ENCODE data around the gene GNL2.

The GNL2 gene

DNA sequence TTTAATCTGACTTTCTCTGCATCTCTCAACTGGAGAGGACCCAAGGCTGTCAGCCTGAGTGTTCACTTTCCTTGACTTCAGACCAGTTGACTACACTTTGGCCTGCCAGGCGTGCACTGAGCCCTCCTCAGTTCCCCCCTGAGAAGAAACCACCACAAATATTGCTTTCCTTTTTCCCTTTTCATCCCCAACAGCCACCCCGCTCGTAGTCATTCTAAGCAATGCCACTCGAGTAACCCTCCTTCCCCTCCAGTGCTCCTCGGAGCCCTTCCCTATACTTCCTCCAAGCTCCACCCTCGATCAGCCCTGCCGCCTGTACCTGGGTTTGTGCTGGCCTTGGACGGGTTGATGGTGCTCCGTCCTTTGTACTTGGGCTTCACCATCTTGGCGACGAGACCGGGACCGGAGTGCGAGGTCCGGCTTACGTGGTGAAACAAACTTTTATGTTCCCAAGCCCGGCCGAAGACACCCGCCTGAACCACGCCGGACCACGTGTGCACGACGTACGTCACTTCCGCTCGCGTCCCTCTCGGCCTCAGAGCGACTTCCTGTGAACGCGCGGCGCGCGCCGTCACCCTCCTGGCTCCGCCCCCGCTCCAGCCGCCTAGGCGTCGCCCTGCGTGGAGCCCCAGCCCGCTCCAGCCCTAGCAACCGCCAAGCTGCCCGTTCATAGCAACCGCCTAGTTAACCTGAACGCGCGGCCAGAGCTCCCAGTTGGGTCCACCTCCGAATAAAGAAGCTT is at the start of gene GNL2:
TSS of gene GNL2 (minus strand) at position 498 of the 742 bp plus-strand sequence. CDS start at position 383, 115 bp downstream.
- CTCF ChIA-PET: interaction anchor here (0.6 kb wide), 1 partner anchor 211 kb away, joined by 3 read pairs; no protein-coding TSS in a partner anchor
- POLR2A ChIA-PET: interaction anchor here (0.5 to 1.7 kb wide), 13 partner anchors 9 to 138 kb away, joined by 3 to 8 read pairs (median 3); partner anchors contain the start of gene SNIP1
- TF ChIP-seq L3MBTL2 (conservative IDR thresholded peaks at IDR 0.05): peak; percentile 87
- TF ChIP-seq ARNT (IDR thresholded peaks at IDR 0.05): no peak
- DNase-seq (ENCODE audit: extremely low spot score): peak; percentile 99

DNA sequence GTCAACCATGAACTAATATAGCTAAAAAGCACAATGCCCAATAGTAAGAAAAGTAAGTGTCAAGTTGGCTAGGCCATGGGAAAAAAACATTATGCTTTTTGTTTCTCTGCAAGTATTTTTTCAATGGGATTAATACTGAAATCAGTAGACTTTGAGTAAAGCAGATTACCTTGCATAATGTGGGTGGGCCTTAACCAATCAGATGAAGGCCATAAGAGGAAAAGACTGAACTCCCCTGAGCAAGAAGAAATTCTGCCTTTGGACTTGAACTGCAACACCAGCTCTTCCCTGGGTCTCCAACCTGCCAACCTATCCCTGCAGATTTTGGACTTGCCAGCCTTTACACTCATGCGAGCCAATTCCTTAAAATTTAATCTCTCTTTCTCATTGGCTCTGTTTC is 45.3 kb upstream of the GNL2 start:
- CTCF ChIA-PET: no interaction called here
- DNase-seq (ENCODE audit: extremely low spot score): no peak
- TF ChIP-seq SUZ12 (IDR thresholded peaks at IDR 0.05) (no peak), NFRKB (IDR thresholded peaks at IDR 0.05) (no peak), SP1 (IDR thresholded peaks at IDR 0.05) (no peak), TARDBP (IDR thresholded peaks at IDR 0.05) (no peak)
- POLR2A ChIA-PET: no interaction called here

DNA sequence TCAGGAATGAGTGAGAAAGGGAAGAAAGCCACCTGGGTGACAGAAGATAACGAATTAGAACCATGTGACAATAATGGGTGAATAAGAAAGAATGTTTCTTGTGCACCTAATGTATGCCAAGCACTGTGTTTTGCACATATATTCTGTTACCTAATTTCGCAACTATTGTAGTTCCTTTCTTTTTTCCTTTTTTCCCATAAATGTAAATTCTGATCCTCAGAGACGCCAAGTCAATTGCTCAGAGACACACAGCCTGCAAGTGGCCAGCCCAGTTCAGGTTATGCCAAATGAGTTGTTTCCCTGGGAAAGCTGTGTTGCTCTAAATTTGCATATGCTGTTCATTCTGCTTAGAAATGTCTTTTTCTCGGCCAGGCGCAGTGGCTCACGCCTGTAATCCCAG is 40.7 kb upstream of the GNL2 start:
- DNase-seq (ENCODE audit: extremely low spot score): no peak
- ChIA-PET CTCF (no interaction called here), POLR2A (no interaction called here)
- TF ChIP-seq LEF1 (IDR thresholded peaks at IDR 0.05; ENCODE audit: borderline replicate concordance) (no peak), ARNT (IDR thresholded peaks at IDR 0.05) (no peak), NFRKB (IDR thresholded peaks at IDR 0.05) (no peak), CTBP1 (IDR thresholded peaks at IDR 0.05; ENCODE audit: borderline replicate concordance) (no peak), FOXA1 (IDR thresholded peaks at IDR 0.05) (no peak), SP1 (IDR thresholded peaks at IDR 0.05) (no peak), ZNF384 (IDR thresholded peaks at IDR 0.05) (no peak), TARDBP (IDR thresholded peaks at IDR 0.05) (no peak), FOXM1 (IDR thresholded peaks at IDR 0.05; ENCODE audit: borderline replicate concordance) (no peak), HDGF (IDR thresholded peaks at IDR 0.05; ENCODE audit: borderline replicate concordance) (no peak), SUZ12 (IDR thresholded peaks at IDR 0.05) (no peak), L3MBTL2 (conservative IDR thresholded peaks at IDR 0.05) (no peak), BHLHE40 (IDR thresholded peaks at IDR 0.05; ENCODE audit: borderline replicate concordance) (no peak), ELF4 (IDR thresholded peaks at IDR 0.05) (no peak), FOXK2 (IDR thresholded peaks at IDR 0.05) (no peak)
- TF ChIP-seq, protein P1, sequence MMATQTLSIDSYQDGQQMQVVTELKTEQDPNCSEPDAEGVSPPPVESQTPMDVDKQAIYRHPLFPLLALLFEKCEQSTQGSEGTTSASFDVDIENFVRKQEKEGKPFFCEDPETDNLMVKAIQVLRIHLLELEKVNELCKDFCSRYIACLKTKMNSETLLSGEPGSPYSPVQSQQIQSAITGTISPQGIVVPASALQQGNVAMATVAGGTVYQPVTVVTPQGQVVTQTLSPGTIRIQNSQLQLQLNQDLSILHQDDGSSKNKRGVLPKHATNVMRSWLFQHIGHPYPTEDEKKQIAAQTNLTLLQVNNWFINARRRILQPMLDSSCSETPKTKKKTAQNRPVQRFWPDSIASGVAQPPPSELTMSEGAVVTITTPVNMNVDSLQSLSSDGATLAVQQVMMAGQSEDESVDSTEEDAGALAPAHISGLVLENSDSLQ (IDR thresholded peaks at IDR 0.05): no peak

DNA sequence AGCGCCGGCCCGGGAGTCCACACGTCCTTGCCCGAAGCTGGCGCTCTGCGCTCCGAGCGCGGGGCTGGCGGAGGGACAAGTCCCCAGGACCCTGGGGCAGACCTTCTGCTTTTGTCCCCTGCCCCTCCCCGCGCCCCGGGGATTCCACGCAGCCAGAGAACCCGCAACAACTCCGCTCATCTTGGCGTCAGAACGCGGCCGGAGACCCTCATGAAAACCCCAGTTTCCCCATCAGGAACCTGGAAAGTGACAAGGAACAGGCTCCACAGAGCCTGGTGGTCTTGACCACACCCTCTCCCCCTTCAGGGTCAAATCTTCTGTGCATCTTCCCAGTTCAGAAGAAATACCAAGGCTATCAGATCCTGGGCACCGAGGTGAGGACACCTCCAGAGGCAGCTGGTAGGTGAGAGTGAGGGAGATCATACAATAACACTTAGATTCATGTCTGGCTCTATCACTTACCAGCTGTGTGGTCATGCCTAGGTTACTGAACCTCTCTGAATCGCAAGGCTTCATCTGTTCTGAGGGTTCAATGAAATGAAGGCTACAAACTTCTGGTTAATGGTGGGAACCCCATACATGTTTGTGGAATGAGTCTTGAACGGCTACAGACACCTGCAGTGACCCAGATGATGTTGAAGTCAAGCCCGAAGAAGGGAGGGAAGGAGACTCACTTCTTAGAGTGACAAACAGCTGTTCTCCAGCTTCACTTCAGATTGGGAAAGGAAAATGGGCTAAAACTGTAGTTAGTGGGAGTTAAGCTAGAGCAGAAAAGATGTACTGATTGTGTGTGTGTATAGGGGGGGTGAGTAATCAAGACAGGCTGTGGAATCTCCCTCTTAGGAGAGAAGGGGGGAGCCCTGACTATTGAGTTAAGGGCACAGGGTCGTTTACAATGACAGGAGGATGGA is 39.5 kb upstream of the GNL2 start:
- ChIA-PET POLR2A (no interaction called here), CTCF (interaction anchor here (1.2 kb wide), 1 partner anchor 46 kb away, joined by 3 read pairs; no protein-coding TSS in a partner anchor)
- TF ChIP-seq ELF4 (IDR thresholded peaks at IDR 0.05) (no peak), NFRKB (IDR thresholded peaks at IDR 0.05) (no peak), LEF1 (IDR thresholded peaks at IDR 0.05; ENCODE audit: borderline replicate concordance) (no peak), FOXM1 (IDR thresholded peaks at IDR 0.05; ENCODE audit: borderline replicate concordance) (no peak), TARDBP (IDR thresholded peaks at IDR 0.05) (no peak), FOXK2 (IDR thresholded peaks at IDR 0.05) (no peak), SUZ12 (IDR thresholded peaks at IDR 0.05) (no peak), FOXA1 (IDR thresholded peaks at IDR 0.05) (no peak), L3MBTL2 (conservative IDR thresholded peaks at IDR 0.05) (no peak), BHLHE40 (IDR thresholded peaks at IDR 0.05; ENCODE audit: borderline replicate concordance) (no peak), HDGF (IDR thresholded peaks at IDR 0.05; ENCODE audit: borderline replicate concordance) (no peak), SP1 (IDR thresholded peaks at IDR 0.05) (no peak), ARNT (IDR thresholded peaks at IDR 0.05) (no peak), ZNF384 (IDR thresholded peaks at IDR 0.05) (no peak), CTBP1 (IDR thresholded peaks at IDR 0.05; ENCODE audit: borderline replicate concordance) (no peak)
- TF ChIP-seq, protein P1 (IDR thresholded peaks at IDR 0.05): no peak
- no peak for DNase-seq (ENCODE audit: extremely low spot score)

DNA sequence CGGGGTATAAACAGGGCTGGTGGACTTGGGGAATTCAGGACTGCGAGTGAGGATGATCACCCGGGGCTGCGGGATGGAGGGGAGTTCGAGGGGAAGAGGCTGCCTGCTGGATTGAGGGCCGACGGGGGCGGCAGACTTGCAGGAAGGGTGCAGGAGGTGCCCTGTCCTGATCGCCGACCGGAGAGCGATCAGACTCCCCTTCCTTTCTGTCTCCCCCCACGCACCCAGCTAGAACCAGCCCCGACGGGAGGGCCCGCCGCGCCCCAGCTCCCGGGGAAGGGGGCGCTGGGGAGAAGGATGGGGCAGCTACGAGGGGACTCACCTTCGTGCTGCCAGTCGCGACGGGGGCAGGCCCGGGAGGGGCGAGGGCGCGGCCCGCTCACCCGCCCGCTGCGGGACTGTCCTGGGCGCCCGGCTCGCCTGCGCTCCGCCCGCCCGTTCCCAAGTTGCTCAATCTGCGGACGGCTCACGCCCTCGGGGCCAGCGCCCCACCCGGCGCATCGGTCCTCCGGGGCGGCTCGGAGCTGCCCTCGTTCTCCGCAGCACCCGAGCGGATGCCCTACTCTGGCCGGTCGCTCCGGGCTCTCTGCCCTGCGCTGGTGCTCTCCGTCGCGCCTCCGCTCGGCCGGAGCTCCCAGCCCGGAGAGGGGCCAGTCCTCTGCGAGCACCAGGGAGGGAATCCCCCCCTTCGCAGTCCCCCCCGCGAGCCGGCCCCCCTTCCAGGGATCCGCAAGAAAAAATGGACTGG is 38.7 kb upstream of the GNL2 start, which contains the start of gene RSPO1:
TSS of gene RSPO1 (minus strand) at position 649 of the 748 bp plus-strand sequence. CDS start 5,231 bp downstream, outside the sequence.
- ChIA-PET CTCF (interaction anchor here (0.6 to 1.2 kb wide), 2 partner anchors 47 to 1561 kb away, joined by 3 to 4 read pairs; no protein-coding TSS in a partner anchor), POLR2A (no interaction called here)
- peak; percentile 31 for DNase-seq (ENCODE audit: extremely low spot score)
- no peak for TF ChIP-seq LEF1 (IDR thresholded peaks at IDR 0.05; ENCODE audit: borderline replicate concordance)
- TF ChIP-seq FOXK2 (IDR thresholded peaks at IDR 0.05): no peak
- no peak for TF ChIP-seq ZNF384 (IDR thresholded peaks at IDR 0.05)

DNA sequence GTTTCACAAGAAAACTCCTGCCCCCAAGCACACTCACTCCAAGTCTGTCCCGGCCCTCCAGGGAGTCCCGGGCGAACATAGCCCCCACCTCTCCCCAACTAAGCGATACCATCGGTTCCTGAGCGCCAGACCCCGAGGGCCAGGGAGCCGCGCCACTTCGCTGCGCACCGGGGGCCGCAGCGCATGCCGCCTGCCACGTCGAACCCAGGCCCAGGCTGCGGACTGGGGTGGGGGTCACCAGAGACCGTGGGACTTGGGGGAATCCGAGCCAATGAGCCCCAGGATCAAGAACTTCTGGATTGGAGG is 38.2 kb upstream of the GNL2 start:
- ChIA-PET POLR2A (no interaction called here), CTCF (no interaction called here)
- DNase-seq (ENCODE audit: extremely low spot score): no peak
- no peak for TF ChIP-seq HDGF (IDR thresholded peaks at IDR 0.05; ENCODE audit: borderline replicate concordance)
- TF ChIP-seq TARDBP (IDR thresholded peaks at IDR 0.05): no peak
- TF ChIP-seq SUZ12 (IDR thresholded peaks at IDR 0.05): no peak
- no peak for TF ChIP-seq NFRKB (IDR thresholded peaks at IDR 0.05)
- TF ChIP-seq ARNT (IDR thresholded peaks at IDR 0.05): no peak
- TF ChIP-seq, protein P1 (IDR thresholded peaks at IDR 0.05): no peak
- no peak for TF ChIP-seq ZNF384 (IDR thresholded peaks at IDR 0.05)
- TF ChIP-seq LEF1 (IDR thresholded peaks at IDR 0.05; ENCODE audit: borderline replicate concordance): no peak
- TF ChIP-seq L3MBTL2 (conservative IDR thresholded peaks at IDR 0.05): no peak
- no peak for TF ChIP-seq CTBP1 (IDR thresholded peaks at IDR 0.05; ENCODE audit: borderline replicate concordance)
